ENCODE data around the gene RAB37.

Gene RAB37

GRCh38 chr17:74790161-74791058, 53.4 kb downstream of the RAB37 start:
- Histone ChIP-seq H3K4me3 (ENCODE audit: severe bottlenecking) (no peak overlapping the region), H3K27ac (ENCODE audit: poor library complexity, severe bottlenecking) (no peak overlapping the region), H3K9me3 (ENCODE audit: severe bottlenecking) (no peaks in the 10 kb centered on the region), H3K27me3 (ENCODE audit: insufficient read depth, poor library complexity, severe bottlenecking) (no peaks in the 10 kb centered on the region), H3K36me3 (ENCODE audit: low read depth) (peaks cover 23% of the 10 kb centered on the region), H3K4me1 (ENCODE audit: insufficient read depth, poor library complexity, severe bottlenecking) (no peaks in the 10 kb centered on the region)
- TF ChIP-seq, protein P1, sequence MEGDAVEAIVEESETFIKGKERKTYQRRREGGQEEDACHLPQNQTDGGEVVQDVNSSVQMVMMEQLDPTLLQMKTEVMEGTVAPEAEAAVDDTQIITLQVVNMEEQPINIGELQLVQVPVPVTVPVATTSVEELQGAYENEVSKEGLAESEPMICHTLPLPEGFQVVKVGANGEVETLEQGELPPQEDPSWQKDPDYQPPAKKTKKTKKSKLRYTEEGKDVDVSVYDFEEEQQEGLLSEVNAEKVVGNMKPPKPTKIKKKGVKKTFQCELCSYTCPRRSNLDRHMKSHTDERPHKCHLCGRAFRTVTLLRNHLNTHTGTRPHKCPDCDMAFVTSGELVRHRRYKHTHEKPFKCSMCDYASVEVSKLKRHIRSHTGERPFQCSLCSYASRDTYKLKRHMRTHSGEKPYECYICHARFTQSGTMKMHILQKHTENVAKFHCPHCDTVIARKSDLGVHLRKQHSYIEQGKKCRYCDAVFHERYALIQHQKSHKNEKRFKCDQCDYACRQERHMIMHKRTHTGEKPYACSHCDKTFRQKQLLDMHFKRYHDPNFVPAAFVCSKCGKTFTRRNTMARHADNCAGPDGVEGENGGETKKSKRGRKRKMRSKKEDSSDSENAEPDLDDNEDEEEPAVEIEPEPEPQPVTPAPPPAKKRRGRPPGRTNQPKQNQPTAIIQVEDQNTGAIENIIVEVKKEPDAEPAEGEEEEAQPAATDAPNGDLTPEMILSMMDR (IDR thresholded peaks at IDR 0.05; ENCODE audit: poor library complexity, severe bottlenecking): no peak
- DNase-seq (ENCODE audit: low spot score) (no peak), ATAC-seq (ENCODE audit: low read depth) (no peak)

GRCh38 chr17:74792586-74793105, 55.6 kb downstream of the RAB37 start:
- H3K27ac ChIP-seq (ENCODE audit: poor library complexity, severe bottlenecking): no peak overlapping the region
- H3K4me3 ChIP-seq (ENCODE audit: severe bottlenecking): no peak overlapping the region
- no peaks in the 10 kb centered on the region for H3K27me3 ChIP-seq (ENCODE audit: insufficient read depth, poor library complexity, severe bottlenecking)
- H3K36me3 ChIP-seq (ENCODE audit: low read depth): peaks cover 20% of the 10 kb centered on the region
- H3K9me3 ChIP-seq (ENCODE audit: severe bottlenecking): no peaks in the 10 kb centered on the region
- DNase-seq (ENCODE audit: low spot score) (no peak), ATAC-seq (ENCODE audit: low read depth) (no peak)
- TF ChIP-seq, protein P1 (IDR thresholded peaks at IDR 0.05; ENCODE audit: poor library complexity, severe bottlenecking): no peak
- H3K4me1 ChIP-seq (ENCODE audit: insufficient read depth, poor library complexity, severe bottlenecking): no peaks in the 10 kb centered on the region

GRCh38 chr17:74795327-74796020, 58.4 kb downstream of the RAB37 start:
- TF ChIP-seq, protein P1 (IDR thresholded peaks at IDR 0.05; ENCODE audit: poor library complexity, severe bottlenecking): no peak
- no peak overlapping the region for H3K4me3 ChIP-seq (ENCODE audit: severe bottlenecking)
- H3K4me1 ChIP-seq (ENCODE audit: insufficient read depth, poor library complexity, severe bottlenecking): no peaks in the 10 kb centered on the region
- no peak overlapping the region for H3K27ac ChIP-seq (ENCODE audit: poor library complexity, severe bottlenecking)
- no peak for DNase-seq (ENCODE audit: low spot score)
- peaks cover 23% of the 10 kb centered on the region for H3K36me3 ChIP-seq (ENCODE audit: low read depth)
- no peaks in the 10 kb centered on the region for H3K9me3 ChIP-seq (ENCODE audit: severe bottlenecking)
- no peak for ATAC-seq (ENCODE audit: low read depth)
- no peaks in the 10 kb centered on the region for H3K27me3 ChIP-seq (ENCODE audit: insufficient read depth, poor library complexity, severe bottlenecking)

DNA sequence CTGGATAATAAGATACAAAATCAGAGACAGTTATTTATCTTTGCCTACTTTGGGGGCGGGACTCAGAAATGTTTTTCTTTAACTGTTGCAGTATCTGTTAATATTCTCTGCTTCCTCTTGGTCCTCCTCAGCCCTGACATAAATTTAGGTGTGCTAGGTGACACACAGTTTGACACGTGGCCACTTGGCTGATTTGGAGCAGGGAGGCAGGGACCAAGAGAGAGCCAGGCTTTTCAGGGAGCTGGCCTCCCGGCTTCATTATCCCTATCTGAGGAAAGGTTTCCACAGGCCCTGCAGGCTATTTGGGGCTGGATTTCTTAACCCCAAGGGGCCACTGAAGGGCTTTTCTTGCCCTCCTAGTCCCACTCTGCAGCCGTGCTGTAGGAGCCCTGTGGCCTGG, 59.2 kb downstream of the RAB37 start:
- Histone ChIP-seq H3K9me3 (ENCODE audit: severe bottlenecking) (no peaks in the 10 kb centered on the region), H3K36me3 (ENCODE audit: low read depth) (peaks cover 23% of the 10 kb centered on the region), H3K4me1 (ENCODE audit: insufficient read depth, poor library complexity, severe bottlenecking) (no peaks in the 10 kb centered on the region), H3K27me3 (ENCODE audit: insufficient read depth, poor library complexity, severe bottlenecking) (no peaks in the 10 kb centered on the region), H3K27ac (ENCODE audit: poor library complexity, severe bottlenecking) (no peak overlapping the region), H3K4me3 (ENCODE audit: severe bottlenecking) (no peak overlapping the region)
- TF ChIP-seq, protein P1 (IDR thresholded peaks at IDR 0.05; ENCODE audit: poor library complexity, severe bottlenecking): no peak
- DNase-seq (ENCODE audit: low spot score) (no peak), ATAC-seq (ENCODE audit: low read depth) (no peak)
